ENCODE results near the gene RNLS.
"Not testable (repeated sequence)": the region's sequence is repeated elsewhere in the genome, so short reads cannot be mapped to it uniquely, and the experiment has no call there.

Gene RNLS

DNA sequence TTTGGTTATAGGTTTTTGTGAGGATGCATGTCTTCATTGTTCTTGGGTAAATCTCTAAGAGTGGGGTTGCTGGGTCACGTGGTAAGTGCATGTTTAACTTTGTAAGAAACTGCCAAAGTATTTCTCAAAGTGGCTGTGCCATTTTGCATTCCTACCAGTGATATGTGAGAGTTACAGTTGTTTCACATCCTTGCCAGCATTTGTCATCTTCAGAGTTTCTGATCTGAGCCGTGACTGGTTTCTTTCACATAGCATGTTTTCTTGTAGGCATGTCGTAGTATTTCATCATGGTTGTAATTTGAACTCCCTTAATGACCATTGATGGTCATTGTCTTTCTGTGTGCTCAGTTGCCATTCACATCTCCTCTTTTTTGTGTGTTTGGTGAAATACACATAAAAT is 286.0 kb downstream of the RNLS start:
- DNase-seq (ENCODE audit: low read depth, low spot score): no peak

DNA sequence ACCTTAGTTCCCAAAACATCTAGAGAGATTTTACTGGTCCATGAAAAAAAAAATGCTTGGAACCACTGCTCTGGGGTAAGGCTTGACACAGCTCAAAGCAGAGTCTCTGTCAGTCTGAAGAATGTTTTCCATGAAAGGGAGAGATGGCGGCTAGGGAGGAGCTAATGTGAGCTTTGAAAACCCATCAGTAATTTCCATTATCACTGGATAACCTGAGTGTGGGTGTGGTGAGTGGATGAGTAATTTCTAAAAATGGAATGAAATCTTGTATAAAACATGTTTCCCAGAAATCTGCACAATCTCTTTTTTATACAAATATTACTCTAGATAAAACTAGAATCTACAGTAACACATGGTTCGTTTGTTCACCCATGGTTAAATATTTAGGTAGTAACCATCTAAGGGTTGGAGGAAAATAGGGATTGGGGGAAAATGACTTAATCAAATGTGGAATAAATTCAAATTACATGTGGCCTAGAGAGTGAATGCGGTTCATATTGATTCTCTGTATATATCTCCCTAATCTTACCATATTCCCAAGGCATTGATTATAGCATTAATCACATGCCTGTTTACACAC is 289.4 kb downstream of the RNLS start:
- no peak for DNase-seq (ENCODE audit: low read depth, low spot score)

DNA sequence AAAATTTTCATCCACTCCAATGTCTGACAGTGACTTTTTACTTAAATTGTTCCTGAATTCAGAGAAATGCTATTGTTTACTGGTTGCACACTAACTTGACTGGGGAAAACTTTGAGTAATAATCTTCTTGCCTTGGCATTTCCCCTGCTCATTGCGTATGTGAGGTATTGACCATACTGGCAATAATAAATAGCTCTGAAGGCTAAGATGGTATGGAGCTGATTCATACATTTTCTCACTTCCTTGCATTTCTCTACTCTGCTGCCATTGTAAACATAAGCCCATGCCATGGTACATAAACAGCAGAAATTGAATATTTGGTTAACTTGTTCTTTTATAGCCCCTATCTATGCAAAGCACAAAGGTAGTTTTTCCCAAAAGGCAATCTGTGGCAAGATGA is 290.0 kb downstream of the RNLS start:
- no peak for DNase-seq (ENCODE audit: low read depth, low spot score)

DNA sequence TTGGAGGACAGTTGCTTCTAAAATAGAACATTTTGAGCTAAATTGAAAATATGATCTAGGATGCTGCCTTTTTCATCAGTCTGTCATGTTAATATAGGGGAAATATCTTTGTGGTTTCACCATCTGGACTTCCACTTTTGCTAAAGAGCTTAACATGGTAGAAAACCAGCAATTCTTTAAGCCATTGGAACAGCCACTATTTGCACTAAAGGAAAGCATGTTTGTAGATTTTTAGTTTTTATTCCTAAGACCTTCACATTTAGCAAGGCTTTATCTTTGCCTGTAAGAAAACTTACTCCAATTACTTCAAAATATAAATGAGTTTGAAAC is 291.0 kb downstream of the RNLS start:
- DNase-seq (ENCODE audit: low read depth, low spot score): no peak

DNA sequence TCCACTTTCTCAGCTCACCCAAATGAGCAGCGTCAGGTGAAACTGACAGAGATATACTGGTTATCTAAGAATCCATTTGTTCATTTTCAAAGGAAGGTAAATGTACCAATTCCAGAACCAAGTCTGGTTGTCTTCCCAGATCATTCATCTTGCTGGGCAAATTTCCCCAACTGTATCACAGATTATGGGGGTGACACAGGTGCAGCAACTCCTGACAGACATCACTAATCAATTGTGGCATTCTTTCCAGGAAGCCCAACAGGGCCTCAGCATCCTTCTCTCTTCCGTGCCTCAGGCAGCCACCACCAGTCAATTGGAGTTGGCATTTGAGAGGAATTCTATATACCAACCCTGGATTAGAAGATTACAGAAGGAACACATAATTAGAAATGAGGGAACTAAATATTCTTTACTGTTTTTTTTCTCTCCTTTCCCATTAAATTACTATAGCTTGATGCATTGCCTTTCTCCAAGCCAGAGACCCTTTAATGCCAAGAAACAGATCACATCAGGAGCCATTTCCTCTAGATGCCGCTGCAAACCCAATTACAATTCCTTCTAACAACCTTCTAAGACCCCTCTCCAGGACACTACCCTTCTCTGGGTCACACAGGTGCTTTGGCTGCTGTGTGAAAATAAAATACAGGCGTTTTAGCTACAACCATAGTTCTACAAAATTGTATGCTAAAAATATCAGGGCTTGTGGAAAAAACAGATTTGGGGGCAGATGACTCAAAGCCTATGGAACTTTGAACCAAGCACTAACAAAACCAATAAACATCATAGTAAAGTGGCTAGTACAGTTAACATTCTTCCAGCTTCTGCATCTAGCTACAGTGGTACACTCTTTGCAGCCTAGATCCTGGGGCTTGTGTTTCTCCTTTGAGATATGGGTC is 291.6 kb downstream of the RNLS start:
- DNase-seq (ENCODE audit: low read depth, low spot score): no peak

DNA sequence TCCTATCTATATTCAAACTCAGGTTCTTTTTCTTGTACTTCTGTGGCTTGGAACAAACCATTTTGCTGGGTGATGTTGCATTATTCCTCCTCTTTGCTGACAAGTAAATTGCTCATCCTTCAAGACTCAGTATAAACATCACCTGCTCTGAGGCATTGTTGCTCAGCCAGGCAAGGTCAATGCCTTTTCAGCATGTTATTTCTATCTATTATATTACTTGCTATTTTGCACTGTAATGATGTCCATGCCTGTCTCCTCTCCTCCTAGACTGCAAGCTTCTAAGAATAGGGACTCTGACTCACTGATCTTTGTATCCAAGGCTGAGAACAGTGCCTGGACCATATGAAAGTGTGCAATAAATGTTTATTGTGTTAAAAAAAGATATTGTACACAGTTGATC is 293.8 kb downstream of the RNLS start:
- no peak for DNase-seq (ENCODE audit: low read depth, low spot score)

DNA sequence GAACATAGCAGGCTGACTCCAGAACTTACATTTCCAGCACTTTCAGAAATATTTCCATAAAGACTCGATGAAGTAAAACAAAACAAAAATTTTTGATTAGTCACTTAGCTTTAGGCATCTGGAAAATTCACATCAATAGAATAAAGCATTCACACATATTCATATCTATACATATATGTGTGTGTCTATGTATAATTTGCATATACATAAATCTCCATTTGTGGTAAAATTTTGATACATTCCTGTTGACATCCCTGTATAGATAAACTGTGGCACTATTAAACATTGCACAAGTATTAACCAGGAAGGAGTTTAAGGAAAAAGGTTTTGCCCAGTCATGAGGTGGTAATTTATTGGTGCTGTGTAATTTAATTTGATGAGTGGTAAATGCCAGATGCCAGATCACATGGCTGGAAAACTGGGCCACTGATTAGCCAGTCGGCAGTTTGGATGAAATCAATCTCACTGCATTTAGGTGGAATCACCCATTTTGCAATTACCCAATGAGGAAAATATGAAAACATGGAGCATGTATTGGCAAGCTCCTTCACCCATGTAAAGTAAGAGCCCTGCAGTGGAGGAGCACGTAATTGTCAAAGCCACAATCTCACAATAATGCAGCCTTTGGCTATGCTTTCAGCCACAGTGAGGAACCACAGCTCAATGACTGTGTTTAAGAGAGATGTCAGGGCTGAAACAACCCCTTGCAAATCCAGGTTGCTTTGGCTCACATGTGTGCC is 294.6 kb downstream of the RNLS start:
- DNase-seq (ENCODE audit: low read depth, low spot score): no peak

DNA sequence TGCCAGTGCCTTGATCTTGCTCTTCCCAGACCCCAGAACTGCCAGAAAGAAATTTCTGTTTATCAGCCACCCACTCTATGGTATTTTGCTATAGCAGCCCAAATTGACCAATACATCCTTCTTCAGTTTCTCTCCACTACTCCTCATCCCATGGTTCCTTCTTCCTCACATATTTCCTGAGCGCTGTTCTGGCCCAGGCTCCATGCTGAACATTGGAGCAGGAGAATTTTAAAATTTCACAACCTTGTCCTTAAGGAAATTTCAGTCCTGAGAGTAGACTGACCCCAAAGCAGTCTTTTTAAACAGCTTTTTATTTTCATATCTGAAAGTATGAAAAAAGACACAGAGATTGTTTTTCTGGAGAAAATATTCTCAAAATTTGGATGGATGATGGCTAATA is 297.1 kb downstream of the RNLS start:
- DNase-seq (ENCODE audit: low read depth, low spot score): no peak

DNA sequence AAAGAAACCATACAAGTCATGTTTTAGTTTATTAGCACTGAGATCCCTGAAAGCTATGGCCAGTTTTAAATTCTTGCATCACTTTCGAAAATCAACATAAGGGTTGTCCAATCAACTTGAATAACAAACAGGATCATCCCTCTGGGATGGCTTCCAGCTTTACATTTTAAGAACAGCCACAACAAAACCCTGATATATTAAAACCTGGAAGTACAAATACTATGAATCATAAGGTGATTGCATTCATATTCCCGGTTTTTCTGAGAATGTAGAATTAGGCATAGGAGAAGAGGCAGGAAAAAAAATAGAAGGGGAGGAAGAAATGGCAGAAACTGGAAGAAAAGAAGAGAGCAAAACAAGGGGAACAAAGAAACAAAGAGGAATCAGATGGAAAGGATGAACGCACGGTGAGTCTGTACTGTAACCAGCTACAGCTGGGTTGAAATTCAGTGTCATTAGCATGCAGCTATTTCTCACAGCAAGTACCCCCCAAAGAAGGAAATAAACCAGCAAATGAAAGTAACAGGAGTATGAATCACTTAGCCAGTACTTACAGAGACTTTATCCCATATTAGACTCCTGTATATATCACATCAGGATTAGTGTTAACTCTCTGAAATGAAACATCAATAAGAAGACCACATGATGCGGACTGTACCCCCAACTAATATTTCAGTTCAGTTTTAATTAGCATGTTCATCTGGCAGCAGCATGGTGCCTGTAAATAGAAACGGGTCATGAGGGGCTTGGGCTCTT is 301.3 kb downstream of the RNLS start:
- no peak for DNase-seq (ENCODE audit: low read depth, low spot score)

DNA sequence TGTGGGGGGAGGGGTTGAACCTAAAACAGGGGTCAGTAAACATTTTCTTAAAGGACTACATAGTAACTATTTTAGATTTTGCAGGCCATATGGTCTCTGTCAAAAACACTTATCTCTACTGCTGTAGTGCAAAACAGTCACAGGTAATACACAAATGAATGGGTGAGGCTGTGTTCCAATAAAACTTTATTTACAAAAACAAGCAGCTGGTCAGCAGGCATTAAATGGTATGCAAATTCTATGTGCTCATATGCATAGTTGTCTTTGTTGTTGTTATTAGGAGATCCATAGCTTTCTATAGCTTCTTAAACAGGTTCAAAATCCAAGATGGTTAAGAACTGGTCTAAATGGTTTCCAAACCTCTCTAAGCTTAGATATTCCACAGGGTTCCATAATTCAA is 302.6 kb downstream of the RNLS start:
- DNase-seq (ENCODE audit: low read depth, low spot score): no peak

DNA sequence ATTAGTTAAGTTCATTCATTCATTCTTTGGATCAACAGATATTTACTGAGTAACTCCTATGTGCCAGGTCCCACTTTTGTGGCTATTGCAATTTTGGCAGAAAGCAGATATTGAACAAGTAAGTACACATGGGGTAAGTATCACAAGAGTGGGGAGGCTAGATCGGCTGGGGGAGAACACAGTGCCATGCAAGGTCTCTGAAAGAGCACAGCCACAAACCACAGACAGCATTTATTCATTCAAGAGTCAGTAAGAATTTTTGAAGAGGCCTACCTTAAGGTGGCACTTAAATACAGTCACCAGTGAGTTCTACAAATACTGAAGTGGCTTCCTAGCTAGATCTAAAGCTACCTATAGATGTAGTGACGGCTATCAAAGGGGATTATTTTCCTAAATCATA is 304.2 kb downstream of the RNLS start:
- no peak for DNase-seq (ENCODE audit: low read depth, low spot score)

DNA sequence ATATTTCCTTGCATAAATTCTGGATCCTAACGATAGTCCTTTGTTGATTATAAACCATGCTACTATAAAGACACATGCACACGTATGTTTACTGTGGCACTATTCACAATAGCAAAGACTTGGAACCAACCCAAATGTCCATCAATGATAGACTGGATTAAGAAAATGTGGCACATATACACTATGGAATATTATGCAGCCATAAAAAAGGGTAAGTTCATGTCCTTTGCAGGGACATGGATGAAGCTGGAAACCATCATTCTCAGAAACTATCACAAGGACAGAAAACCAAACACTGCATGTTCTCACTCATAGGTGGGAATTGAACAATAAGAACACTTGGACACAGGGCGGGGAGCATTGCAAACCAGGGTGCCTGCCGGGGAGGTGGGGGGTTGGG is 306.2 kb downstream of the RNLS start:
- DNase-seq (ENCODE audit: low read depth, low spot score): not testable (repeated sequence)

DNA sequence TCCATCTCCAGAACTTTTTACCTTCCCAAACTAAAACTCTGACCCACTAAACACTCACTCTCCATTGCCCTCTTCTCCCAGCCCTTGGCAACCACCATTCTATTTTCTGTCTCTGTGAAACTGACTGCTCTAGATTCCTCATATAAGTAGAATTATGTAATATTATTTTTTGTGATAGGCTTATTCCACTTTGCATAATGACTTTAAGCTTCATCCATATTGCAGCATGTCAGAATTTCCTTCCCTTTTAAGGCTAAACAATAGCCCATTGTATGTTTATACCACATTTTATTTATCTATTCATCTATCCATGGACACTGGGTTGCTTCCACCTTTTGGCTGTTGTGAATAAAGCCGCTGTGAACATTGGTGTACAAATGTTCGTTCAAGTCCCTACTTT is 308.8 kb downstream of the RNLS start:
- no peak for DNase-seq (ENCODE audit: low read depth, low spot score)

DNA sequence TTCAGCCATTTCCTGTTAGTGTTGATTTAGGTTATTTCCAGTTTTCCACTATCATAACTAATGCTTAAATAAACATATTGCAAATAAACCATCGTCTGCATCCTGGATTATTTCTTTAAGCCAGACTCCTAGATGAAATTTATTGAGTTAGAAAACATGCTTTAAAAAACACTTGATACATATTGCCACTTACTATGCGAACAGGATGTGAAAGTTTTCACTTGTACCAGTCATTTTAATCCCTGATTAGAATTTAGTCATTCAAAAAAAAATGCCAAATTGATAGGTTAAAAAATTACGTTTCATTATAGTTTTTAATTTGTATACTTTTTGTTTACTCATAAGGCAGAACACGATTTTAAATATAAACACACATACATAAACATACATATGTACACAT is 309.6 kb downstream of the RNLS start:
- DNase-seq (ENCODE audit: low read depth, low spot score): no peak

DNA sequence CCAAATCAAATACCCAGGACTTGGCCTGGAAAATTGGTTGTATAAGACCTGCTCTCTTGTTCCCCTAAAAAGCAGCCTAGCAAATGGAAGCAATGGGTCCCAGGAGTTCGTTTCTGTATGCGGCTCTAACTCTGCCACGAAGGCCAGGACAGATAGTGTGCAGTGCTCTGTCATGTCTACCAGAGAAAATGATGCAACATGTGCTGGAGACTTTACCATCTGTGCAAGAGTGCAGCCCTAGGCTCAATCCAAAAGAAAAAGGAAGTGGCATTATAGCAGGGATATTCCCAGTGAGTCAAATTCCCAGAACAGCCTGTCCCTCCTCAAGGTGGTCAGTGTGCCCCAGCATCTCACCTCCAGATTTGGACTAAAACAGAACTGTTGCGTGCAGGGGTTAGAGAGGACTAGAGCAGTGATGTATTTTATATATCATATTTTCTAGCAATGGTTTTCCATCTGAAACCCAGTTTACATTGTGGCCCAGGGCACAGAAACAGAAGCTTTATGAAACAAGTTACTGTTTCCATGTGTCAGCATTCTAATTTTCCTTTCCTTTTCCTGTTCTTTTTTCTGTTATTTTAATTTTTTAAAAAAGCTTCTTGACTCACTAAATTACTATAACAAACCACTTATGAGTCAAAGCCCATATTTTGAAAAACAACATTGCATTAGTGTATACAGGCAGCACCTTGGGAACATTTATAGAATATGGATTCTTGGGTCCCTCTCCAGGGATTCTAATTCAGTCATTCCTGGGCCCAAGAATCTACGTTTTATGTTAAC is 311.2 kb downstream of the RNLS start:
- DNase-seq (ENCODE audit: low read depth, low spot score): no peak

DNA sequence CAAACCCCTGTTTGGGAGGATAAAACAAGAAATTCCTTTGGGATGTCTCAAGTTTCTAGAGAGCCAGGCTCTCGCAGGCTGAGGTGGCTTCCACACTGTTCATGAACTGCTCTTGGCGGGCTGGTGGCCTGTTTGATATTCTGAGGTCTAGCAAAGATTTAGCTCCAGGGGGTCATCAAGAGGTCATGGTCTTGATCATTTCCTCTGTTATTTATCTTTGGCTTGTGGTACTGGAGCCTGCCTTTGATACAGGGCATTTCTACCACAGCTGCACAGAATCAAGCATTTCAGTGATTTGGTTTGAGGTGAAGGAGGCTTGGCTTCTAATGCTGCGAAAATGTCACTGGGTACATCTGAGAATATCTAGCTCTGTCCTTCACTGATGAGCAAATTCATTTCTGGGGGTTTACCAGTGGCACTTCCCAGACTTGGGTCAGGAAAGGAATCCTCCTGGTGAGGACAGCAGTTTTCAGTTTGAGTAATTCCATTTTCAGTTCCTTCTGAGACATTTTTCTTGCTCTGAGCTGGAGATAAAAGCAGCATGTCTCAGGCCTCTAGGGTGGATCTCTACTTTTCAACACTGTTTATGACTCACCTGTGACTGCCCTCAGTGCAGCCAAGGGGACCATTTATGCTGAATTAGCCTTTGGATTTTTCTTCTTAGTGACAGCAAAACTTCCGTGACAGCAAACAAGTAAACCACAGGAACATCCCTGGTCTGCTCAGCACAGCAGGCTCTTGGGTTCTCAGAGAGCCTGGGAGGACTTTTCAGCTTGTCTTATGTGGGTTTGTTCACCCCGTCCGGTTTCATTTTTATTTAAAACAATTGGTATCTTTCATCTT is 312.0 kb downstream of the RNLS start:
- no peak for DNase-seq (ENCODE audit: low read depth, low spot score)

DNA sequence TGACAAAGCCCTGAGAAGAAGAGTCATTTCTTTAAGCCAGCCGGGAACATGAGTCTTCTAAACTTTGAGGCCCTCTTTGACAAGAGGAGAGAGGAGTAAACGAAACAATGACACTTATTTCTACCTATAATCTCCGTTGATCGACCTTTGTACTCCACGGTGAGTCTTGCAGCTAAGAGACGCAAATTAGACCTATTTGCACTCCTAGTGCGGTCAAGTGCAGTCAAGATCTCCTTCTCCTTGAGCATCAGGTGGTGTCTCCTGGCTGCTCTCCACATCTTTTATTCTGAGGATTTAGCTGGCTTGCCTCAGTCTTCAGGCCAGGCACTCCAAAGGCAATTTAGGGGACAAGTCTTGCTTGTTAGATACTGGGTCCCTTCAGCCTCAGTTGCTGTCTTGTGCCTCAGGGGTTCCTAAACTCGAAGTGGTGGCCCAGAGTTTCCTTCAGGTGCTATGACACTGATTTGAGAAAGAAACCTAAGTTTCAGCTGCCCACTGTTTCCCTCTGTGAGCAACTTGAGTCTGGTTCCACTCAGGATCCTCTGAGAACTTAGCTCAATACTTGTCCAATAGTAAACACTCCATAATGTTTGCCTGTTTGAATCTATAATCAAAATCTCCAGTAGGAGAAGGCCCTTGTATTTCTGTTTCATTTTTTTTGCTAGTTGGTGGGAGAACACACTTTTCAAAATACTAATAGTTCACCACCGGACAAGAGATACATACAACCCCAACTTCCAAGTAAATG is 312.9 kb downstream of the RNLS start:
- DNase-seq (ENCODE audit: low read depth, low spot score): no peak

DNA sequence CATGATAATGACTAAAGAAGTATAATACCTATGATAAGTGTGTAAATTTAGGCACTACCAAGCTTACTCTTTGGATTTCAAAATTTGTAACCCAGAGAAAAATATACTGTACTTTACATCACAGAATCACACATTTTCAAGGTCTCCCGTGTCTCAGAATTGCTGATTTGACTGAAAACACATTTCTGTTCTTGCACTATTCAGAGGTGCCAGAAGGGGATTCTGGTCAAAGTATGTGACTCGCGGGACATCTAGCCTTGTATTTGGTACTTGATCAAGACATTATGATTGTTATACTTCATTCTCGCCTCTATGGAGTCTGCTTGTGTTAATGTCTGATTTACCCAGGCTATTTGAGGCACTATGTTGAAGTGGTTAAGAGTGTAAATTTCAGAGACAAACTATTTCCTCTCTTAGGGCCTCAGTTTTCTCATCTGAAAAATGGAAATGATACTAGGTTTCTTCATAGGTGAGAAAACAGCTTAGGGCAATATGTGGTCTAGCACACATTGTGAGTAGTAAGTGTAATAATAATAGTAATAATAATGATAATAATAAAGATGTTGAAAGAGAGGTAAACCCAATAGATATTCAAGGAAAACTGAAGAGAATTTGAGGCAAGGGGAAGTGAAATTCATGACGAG is 320.4 kb downstream of the RNLS start:
- no peak for DNase-seq (ENCODE audit: low read depth, low spot score)

DNA sequence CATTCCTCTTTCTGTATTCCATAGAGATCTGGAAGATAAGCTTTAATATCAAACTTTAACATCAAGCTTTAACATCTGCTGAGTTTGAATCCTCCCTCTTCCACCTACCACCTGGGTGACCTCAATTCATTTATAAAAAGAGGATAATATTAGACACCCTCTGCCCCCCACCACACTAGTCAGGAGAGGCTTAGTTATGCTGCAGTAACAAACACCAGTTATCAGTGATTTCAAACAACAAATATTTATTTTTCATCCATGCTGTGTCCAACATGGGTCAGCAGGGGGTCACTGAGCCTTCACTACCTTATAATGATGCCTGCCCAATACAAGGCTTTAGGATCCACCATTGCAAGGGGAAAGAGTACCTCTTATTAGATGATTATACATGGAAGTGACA is 322.0 kb downstream of the RNLS start:
- DNase-seq (ENCODE audit: low read depth, low spot score): no peak

Data from brain pericyte (primary cell).